ENCODE data around the gene TMEM88. TPM values are rescaled to one million over a fixed set of nuclear protein-coding genes. Genes with fewer than 3 reads are reported as not detected.

Gene TMEM88
- polyA plus RNA-seq, 1 donor: 18.3 TPM

- peak; percentile 15 for DNase-seq
These were observed 11.7 kb upstream of the TMEM88 start for GRCh38 chr17:7843257-7843535.

GRCh38 chr17:7843536-7844291 lies 11.2 kb upstream of the TMEM88 start:
- DNase-seq: peak; percentile 75

GRCh38 chr17:7844292-7845154 lies 10.3 kb upstream of the TMEM88 start:
- peak; percentile 91 for DNase-seq

GRCh38 chr17:7845359-7846062 lies 9.4 kb upstream of the TMEM88 start:
- DNase-seq: no peak

GRCh38 chr17:7846063-7846735 lies 8.7 kb upstream of the TMEM88 start:
- no peak for DNase-seq

- DNase-seq: no peak
These were observed 7.9 kb upstream of the TMEM88 start for GRCh38 chr17:7846765-7847661.

GRCh38 chr17:7848131-7848579 lies 6.7 kb upstream of the TMEM88 start:
- DNase-seq: no peak

GRCh38 chr17:7848739-7849129 lies 6.1 kb upstream of the TMEM88 start:
- DNase-seq: no peak

GRCh38 chr17:7849130-7849750 lies 5.6 kb upstream of the TMEM88 start:
- no peak for DNase-seq

GRCh38 chr17:7849751-7850504 lies 4.9 kb upstream of the TMEM88 start:
- DNase-seq: no peak

- no peak for DNase-seq
These were observed 4.0 kb upstream of the TMEM88 start for GRCh38 chr17:7850701-7851437.

GRCh38 chr17:7851438-7852261 lies 3.2 kb upstream of the TMEM88 start:
- DNase-seq: peak; percentile 87

- DNase-seq: no peak
These were observed 2.6 kb upstream of the TMEM88 start for GRCh38 chr17:7852262-7852670.

GRCh38 chr17:7852919-7853690 lies 1.8 kb upstream of the TMEM88 start:
- no peak for DNase-seq

GRCh38 chr17:7853691-7854038 lies 1.2 kb upstream of the TMEM88 start:
- no peak for DNase-seq

- no peak for DNase-seq
These were observed 638 bp upstream of the TMEM88 start for GRCh38 chr17:7854078-7854777.

- DNase-seq: no peak
These were observed 769 bp downstream of the TMEM88 start for GRCh38 chr17:7855660-7856010.
